ENCODE results near the gene C1S. TPM values are rescaled to one million over a fixed set of nuclear protein-coding genes. Genes with fewer than 3 reads are reported as not detected.

C1S gene
- total and polyA plus RNA-seq, 2 experiments from 2014 or later: 4.9 to 9.7 TPM

DNA sequence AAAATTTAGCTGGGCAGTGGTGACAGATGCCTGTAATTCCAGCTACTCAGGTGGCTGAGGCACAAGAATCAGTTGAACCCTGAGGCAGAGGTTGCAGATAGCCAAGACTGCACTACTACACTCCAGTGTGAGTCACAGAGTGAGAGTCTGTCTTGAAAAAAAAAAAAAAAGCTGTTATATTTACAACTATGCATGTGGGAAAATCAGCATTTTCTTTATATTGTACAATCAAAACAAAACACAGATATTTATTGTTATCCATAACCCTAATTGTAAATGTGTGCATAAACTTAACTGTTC lies 19.3 kb downstream of the C1S start:
- DNase-seq (ENCODE audit: low spot score) (no peak), ATAC-seq (no peak)
- Histone ChIP-seq H3K27ac (ENCODE audit: low read depth) (no peak overlapping the region), H3K4me1 (ENCODE audit: insufficient read depth) (no peaks in the 10 kb centered on the region), H3K4me3 (no peak overlapping the region), H3K79me2 (replicated peaks; ENCODE audit: insufficient read depth) (no peaks in the 10 kb centered on the region), H4K20me1 (replicated peaks; ENCODE audit: insufficient read depth) (no peaks in the 10 kb centered on the region), H2AFZ (no peak overlapping the region), H3K4me2 (no peak overlapping the region), H3K9me2 (ENCODE audit: insufficient read depth) (no peaks in the 10 kb centered on the region; the same call in 1 of the 2 replicates), H3K27me3 (ENCODE audit: insufficient read depth) (no peaks in the 10 kb centered on the region), H3F3A (replicated peaks; ENCODE audit: low read depth) (no peaks in the 10 kb centered on the region), H3K36me3 (ENCODE audit: insufficient read depth) (no peaks in the 10 kb centered on the region)
- H3K4me3 Mint-ChIP-seq: no peak overlapping the region
- H3K27ac Mint-ChIP-seq: no peak overlapping the region
- H3K36me3 Mint-ChIP-seq (ENCODE audit: low read depth): peaks cover 6% of the 10 kb centered on the region
- TF ChIP-seq ZNF114 (CRISPR knock-in tag; IDR thresholded peaks at IDR 0.05) (no peak), POLR2AphosphoS5 (IDR thresholded peaks at IDR 0.05; ENCODE audit: low read depth) (no peak), ZNF331 (CRISPR knock-in tag; IDR thresholded peaks at IDR 0.05; ENCODE audit: low read depth) (no peak)
- no peaks in the 10 kb centered on the region for H3K4me1 Mint-ChIP-seq
- peaks cover 1% of the 10 kb centered on the region for H3K27me3 Mint-ChIP-seq (ENCODE audit: insufficient read depth, low read depth, poor library complexity)
- peaks cover 4% of the 10 kb centered on the region for H3K9me3 Mint-ChIP-seq

DNA sequence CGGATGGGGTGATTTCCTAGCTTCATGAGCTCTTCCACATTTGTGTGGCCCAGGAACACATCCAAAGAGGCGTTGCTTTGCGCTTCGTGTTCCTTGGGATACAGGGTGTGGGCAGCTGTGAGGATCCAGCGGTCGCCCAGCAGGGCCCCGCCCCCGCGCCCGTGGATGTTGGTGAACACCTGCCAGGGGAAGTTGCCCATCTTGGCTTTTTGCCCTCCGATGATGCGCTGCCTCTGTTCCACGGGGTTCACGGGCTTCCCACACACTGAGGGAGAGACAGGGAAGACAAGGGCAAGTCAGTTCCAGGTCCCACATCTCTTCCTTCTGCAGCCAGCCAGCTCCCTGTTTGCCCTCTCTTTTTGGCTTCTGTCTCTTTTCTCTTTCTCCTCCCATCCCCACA lies 20.5 kb downstream of the C1S start:
- no peak overlapping the region for H3K27ac Mint-ChIP-seq
- no peaks in the 10 kb centered on the region for H4K20me1 ChIP-seq (replicated peaks; ENCODE audit: insufficient read depth)
- H3K4me2 ChIP-seq: no peak overlapping the region
- no peak overlapping the region for H2AFZ ChIP-seq
- H3K9me2 ChIP-seq (ENCODE audit: insufficient read depth): no peaks in the 10 kb centered on the region; the same call in 1 of the 2 replicates
- H3K36me3 Mint-ChIP-seq (ENCODE audit: low read depth): peaks cover 6% of the 10 kb centered on the region
- no peaks in the 10 kb centered on the region for H3F3A ChIP-seq (replicated peaks; ENCODE audit: low read depth)
- ATAC-seq (no peak), DNase-seq (ENCODE audit: low spot score) (no peak)
- no peak overlapping the region for H3K4me3 ChIP-seq
- no peaks in the 10 kb centered on the region for H3K4me1 ChIP-seq (ENCODE audit: insufficient read depth)
- H3K9me3 Mint-ChIP-seq: peaks cover 4% of the 10 kb centered on the region
- no peaks in the 10 kb centered on the region for H3K27me3 ChIP-seq (ENCODE audit: insufficient read depth)
- H3K36me3 ChIP-seq (ENCODE audit: insufficient read depth): no peaks in the 10 kb centered on the region
- H3K27ac ChIP-seq (ENCODE audit: low read depth): no peak overlapping the region
- TF ChIP-seq NANOG (IDR thresholded peaks at IDR 0.05; ENCODE audit: borderline replicate concordance): no peak
- TF ChIP-seq, protein P1, sequence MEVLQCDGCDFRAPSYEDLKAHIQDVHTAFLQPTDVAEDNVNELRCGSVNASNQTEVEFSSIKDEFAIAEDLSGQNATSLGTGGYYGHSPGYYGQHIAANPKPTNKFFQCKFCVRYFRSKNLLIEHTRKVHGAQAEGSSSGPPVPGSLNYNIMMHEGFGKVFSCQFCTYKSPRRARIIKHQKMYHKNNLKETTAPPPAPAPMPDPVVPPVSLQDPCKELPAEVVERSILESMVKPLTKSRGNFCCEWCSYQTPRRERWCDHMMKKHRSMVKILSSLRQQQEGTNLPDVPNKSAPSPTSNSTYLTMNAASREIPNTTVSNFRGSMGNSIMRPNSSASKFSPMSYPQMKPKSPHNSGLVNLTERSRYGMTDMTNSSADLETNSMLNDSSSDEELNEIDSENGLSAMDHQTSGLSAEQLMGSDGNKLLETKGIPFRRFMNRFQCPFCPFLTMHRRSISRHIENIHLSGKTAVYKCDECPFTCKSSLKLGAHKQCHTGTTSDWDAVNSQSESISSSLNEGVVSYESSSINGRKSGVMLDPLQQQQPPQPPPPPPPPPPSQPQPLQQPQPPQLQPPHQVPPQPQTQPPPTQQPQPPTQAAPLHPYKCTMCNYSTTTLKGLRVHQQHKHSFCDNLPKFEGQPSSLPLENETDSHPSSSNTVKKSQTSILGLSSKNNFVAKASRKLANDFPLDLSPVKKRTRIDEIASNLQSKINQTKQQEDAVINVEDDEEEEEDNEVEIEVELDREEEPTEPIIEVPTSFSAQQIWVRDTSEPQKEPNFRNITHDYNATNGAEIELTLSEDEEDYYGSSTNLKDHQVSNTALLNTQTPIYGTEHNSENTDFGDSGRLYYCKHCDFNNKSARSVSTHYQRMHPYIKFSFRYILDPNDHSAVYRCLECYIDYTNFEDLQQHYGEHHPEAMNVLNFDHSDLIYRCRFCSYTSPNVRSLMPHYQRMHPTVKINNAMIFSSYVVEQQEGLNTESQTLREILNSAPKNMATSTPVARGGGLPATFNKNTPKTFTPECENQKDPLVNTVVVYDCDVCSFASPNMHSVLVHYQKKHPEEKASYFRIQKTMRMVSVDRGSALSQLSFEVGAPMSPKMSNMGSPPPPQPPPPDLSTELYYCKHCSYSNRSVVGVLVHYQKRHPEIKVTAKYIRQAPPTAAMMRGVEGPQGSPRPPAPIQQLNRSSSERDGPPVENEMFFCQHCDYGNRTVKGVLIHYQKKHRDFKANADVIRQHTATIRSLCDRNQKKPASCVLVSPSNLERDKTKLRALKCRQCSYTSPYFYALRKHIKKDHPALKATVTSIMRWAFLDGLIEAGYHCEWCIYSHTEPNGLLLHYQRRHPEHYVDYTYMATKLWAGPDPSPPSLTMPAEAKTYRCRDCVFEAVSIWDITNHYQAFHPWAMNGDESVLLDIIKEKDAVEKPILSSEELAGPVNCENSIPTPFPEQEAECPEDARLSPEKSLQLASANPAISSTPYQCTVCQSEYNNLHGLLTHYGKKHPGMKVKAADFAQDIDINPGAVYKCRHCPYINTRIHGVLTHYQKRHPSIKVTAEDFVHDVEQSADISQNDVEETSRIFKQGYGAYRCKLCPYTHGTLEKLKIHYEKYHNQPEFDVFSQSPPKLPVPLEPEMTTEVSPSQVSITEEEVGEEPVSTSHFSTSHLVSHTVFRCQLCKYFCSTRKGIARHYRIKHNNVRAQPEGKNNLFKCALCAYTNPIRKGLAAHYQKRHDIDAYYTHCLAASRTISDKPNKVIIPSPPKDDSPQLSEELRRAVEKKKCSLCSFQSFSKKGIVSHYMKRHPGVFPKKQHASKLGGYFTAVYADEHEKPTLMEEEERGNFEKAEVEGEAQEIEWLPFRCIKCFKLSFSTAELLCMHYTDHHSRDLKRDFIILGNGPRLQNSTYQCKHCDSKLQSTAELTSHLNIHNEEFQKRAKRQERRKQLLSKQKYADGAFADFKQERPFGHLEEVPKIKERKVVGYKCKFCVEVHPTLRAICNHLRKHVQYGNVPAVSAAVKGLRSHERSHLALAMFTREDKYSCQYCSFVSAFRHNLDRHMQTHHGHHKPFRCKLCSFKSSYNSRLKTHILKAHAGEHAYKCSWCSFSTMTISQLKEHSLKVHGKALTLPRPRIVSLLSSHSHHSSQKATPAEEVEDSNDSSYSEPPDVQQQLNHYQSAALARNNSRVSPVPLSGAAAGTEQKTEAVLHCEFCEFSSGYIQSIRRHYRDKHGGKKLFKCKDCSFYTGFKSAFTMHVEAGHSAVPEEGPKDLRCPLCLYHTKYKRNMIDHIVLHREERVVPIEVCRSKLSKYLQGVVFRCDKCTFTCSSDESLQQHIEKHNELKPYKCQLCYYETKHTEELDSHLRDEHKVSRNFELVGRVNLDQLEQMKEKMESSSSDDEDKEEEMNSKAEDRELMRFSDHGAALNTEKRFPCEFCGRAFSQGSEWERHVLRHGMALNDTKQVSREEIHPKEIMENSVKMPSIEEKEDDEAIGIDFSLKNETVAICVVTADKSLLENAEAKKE (CRISPR knock-in tag; IDR thresholded peaks at IDR 0.05): no peak
- TF ChIP-seq, protein P2, sequence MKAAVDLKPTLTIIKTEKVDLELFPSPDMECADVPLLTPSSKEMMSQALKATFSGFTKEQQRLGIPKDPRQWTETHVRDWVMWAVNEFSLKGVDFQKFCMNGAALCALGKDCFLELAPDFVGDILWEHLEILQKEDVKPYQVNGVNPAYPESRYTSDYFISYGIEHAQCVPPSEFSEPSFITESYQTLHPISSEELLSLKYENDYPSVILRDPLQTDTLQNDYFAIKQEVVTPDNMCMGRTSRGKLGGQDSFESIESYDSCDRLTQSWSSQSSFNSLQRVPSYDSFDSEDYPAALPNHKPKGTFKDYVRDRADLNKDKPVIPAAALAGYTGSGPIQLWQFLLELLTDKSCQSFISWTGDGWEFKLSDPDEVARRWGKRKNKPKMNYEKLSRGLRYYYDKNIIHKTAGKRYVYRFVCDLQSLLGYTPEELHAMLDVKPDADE (IDR thresholded peaks at IDR 0.05): no peak
- TF ChIP-seq CREB1 (CRISPR knock-in tag; IDR thresholded peaks at IDR 0.05; ENCODE audit: low read depth): no peak
- no peak for TF ChIP-seq ZNF331 (CRISPR knock-in tag; IDR thresholded peaks at IDR 0.05; ENCODE audit: low read depth)
- no peak for TF ChIP-seq POLR2AphosphoS5 (IDR thresholded peaks at IDR 0.05; ENCODE audit: low read depth)
- no peak for TF ChIP-seq STAT1 (IDR thresholded peaks at IDR 0.05; ENCODE audit: unreplicated experiment)
- TF ChIP-seq, protein P3, sequence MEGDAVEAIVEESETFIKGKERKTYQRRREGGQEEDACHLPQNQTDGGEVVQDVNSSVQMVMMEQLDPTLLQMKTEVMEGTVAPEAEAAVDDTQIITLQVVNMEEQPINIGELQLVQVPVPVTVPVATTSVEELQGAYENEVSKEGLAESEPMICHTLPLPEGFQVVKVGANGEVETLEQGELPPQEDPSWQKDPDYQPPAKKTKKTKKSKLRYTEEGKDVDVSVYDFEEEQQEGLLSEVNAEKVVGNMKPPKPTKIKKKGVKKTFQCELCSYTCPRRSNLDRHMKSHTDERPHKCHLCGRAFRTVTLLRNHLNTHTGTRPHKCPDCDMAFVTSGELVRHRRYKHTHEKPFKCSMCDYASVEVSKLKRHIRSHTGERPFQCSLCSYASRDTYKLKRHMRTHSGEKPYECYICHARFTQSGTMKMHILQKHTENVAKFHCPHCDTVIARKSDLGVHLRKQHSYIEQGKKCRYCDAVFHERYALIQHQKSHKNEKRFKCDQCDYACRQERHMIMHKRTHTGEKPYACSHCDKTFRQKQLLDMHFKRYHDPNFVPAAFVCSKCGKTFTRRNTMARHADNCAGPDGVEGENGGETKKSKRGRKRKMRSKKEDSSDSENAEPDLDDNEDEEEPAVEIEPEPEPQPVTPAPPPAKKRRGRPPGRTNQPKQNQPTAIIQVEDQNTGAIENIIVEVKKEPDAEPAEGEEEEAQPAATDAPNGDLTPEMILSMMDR (conservative IDR thresholded peaks at IDR 0.05; ENCODE audit: low read depth in 2 of 2): no peak
- TF ChIP-seq JUNB (IDR thresholded peaks at IDR 0.05; ENCODE audit: unreplicated experiment): no peak
- no peak for TF ChIP-seq EZH2 (IDR thresholded peaks at IDR 0.05; ENCODE audit: low read depth, unreplicated experiment)
- TF ChIP-seq ZNF114 (CRISPR knock-in tag; IDR thresholded peaks at IDR 0.05): no peak
- TF ChIP-seq EZH2phosphoT487 (IDR thresholded peaks at IDR 0.05; ENCODE audit: unreplicated experiment): no peak
- H3K79me2 ChIP-seq (replicated peaks; ENCODE audit: insufficient read depth): no peaks in the 10 kb centered on the region
- H3K4me3 Mint-ChIP-seq: no peak overlapping the region
- H3K4me1 Mint-ChIP-seq: no peaks in the 10 kb centered on the region
- H3K27me3 Mint-ChIP-seq (ENCODE audit: insufficient read depth, low read depth, poor library complexity): peaks cover 1% of the 10 kb centered on the region
